ENCODE results near the gene COL5A2. TPM values are rescaled to one million over a fixed set of nuclear protein-coding genes. Genes with fewer than 3 reads are reported as not detected.

Gene COL5A2
- total and polyA plus RNA-seq, 10 of the 15 experiments (the other 5 are each of a cell fraction or from before 2014, with no cell fraction given): 0.04 to 0.85 (median 0.39) TPM

DNA sequence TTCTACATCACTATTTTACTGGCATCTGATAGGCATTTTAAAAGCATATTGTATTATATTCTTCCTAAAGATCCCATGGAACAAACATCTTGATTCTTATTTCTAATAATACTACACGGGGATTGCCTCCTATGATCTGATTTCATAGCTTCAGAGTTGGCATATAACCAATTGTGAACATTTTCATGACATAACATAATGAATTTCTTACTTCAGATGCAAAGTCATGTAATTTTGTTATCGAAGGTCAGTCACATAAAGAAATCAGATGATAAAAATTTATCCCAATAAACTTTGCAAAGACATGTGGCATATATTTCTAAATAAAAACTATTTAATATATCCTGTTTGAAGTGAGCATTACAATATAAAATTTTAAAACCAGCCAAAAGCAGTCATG, 93.3 kb downstream of the COL5A2 start (continued):
- no peak for TF ChIP-seq ZBED1 (IDR thresholded peaks at IDR 0.05; ENCODE audit: borderline replicate concordance)

- SMC1A ChIA-PET (ENCODE audit: uncharacterized antibody, unreplicated experiment): interaction anchor here (0.9 to 1.3 kb wide), 3 partner anchors 9 to 324 kb away, joined by 3 to 5 read pairs (median 3); no protein-coding TSS in a partner anchor
- intact Hi-C loops (cut with micrococcal nuclease; ENCODE audit: unreplicated experiment): no loop called here
- BruUV-seq (replicated peaks): no TSS peak
Observed at GRCh38 chr2:189083606-189084005, 96.0 kb downstream of the COL5A2 start.

More at GRCh38 chr2:189083606-189084005, 96.0 kb downstream of the COL5A2 start:
- ChIA-PET CTCF (interaction anchor here (0.9 to 1.5 kb wide), 4 partner anchors 9 to 558 kb away, joined by 3 to 8 read pairs (median 3); no protein-coding TSS in a partner anchor), POLR2A (no interaction called here), RAD21 (ENCODE audit: unreplicated experiment) (no interaction called here)
- H4K20me1 ChIP-seq (ENCODE audit: control insufficient read depth, insufficient read depth): no peaks in the 10 kb centered on the region
- no peak for ATAC-seq
- no peaks in the 10 kb centered on the region for H3K36me3 ChIP-seq (ENCODE audit: control insufficient read depth in 2 of 2, insufficient read depth in 2 of 2, low read length in 1 of 2)
- no peak overlapping the region for H3K9ac ChIP-seq (ENCODE audit: control insufficient read depth, insufficient read depth, low read length)
- no peaks in the 10 kb centered on the region for H3K4me1 ChIP-seq (ENCODE audit: control insufficient read depth, insufficient read depth, low read length)
- no peaks in the 10 kb centered on the region; a peak in 1 of 4 replicates for H3K27me3 ChIP-seq (replicated peaks in 1 of 2; ENCODE audit: control insufficient read depth in 2 of 2, insufficient read depth in 2 of 2, low read length in 1 of 2)
- no peak overlapping the region for H2AFZ ChIP-seq (ENCODE audit: control insufficient read depth, low read depth, low read length)
- in situ Hi-C loops (cut with MboI): no loop called here
- no peak for DNase-seq (ENCODE audit: low read depth, low spot score)
- H3K27ac ChIP-seq (ENCODE audit: control insufficient read depth, insufficient read depth): no peak overlapping the region
- 60% methylated on average over 3 of the region's 3 CpGs for WGBS (ENCODE audit: insufficient coverage, insufficient replicate concordance, low lambda C conversion rate, missing lambda C conversion rate)
- no peak for FAIRE-seq
- no peaks in the 10 kb centered on the region for H3K79me2 ChIP-seq (ENCODE audit: control insufficient read depth, insufficient read depth, low read length)
- TF ChIP-seq, protein P1, sequence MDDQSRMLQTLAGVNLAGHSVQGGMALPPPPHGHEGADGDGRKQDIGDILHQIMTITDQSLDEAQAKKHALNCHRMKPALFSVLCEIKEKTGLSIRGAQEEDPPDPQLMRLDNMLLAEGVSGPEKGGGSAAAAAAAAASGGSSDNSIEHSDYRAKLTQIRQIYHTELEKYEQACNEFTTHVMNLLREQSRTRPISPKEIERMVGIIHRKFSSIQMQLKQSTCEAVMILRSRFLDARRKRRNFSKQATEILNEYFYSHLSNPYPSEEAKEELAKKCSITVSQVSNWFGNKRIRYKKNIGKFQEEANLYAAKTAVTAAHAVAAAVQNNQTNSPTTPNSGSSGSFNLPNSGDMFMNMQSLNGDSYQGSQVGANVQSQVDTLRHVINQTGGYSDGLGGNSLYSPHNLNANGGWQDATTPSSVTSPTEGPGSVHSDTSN (IDR thresholded peaks at IDR 0.05; ENCODE audit: insufficient replicate concordance, low read depth, low read length): no peak
- TF ChIP-seq SMARCA5 (IDR thresholded peaks at IDR 0.05) (no peak), CHD1 (IDR thresholded peaks at IDR 0.05; ENCODE audit: low read depth, low read length) (no peak), HDAC2 (IDR thresholded peaks at IDR 0.05) (no peak), EP300 (IDR thresholded peaks at IDR 0.05; ENCODE audit: borderline replicate concordance in 1 of 2, control insufficient read depth in 1 of 2, low read depth in 2 of 2, low read length in 2 of 2) (no peak), ZNF384 (IDR thresholded peaks at IDR 0.05; ENCODE audit: borderline replicate concordance, low read depth, low read length) (no peak), WRNIP1 (IDR thresholded peaks at IDR 0.05; ENCODE audit: borderline replicate concordance, low read depth, low read length) (no peak)
- no peak overlapping the region for H3K4me2 ChIP-seq (ENCODE audit: control insufficient read depth, insufficient read depth)
- H3K9me3 ChIP-seq (replicated peaks; ENCODE audit: control insufficient read depth, insufficient read depth, low read length): no peaks in the 10 kb centered on the region
- H3K4me3 ChIP-seq: no peak overlapping the region

All from GM12878 (cell line).